Cerebellar cortex (tissue), 1 donor: Measurements from ENCODE around the gene FITM1.
A peak's percentile ranks its signal among the peaks of the same experiment; 100 is the strongest.

ENCODE experiments used
- DNase-seq: peaks from one replicate; pipeline ENCODE4 v3.0.0-alpha.2; 2015; ENCODE audit warnings: low spot score

The FITM1 gene, protein sequence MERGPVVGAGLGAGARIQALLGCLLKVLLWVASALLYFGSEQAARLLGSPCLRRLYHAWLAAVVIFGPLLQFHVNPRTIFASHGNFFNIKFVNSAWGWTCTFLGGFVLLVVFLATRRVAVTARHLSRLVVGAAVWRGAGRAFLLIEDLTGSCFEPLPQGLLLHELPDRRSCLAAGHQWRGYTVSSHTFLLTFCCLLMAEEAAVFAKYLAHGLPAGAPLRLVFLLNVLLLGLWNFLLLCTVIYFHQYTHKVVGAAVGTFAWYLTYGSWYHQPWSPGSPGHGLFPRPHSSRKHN

GRCh38 chr14:24130380-24130716, at the start of gene FITM1:
Gene FITM1 (plus strand): TSS chr14:24130659. CDS start chr14:24131564, 905 bp downstream.
- no peak for DNase-seq

GRCh38 chr14:24080888-24081738, 49.3 kb upstream of the FITM1 start:
- peak; percentile 80 for DNase-seq

- peak; percentile 24 for DNase-seq
These were observed 48.7 kb upstream of the FITM1 start for GRCh38 chr14:24081739-24082211.

- no peak for DNase-seq
These were observed 47.9 kb upstream of the FITM1 start for GRCh38 chr14:24082411-24083080.

GRCh38 chr14:24083462-24083861, 47.0 kb upstream of the FITM1 start:
- DNase-seq: no peak

GRCh38 chr14:24084440-24084839, 46.0 kb upstream of the FITM1 start:
- no peak for DNase-seq

GRCh38 chr14:24085215-24085614, 45.2 kb upstream of the FITM1 start:
- no peak for DNase-seq

DNA sequence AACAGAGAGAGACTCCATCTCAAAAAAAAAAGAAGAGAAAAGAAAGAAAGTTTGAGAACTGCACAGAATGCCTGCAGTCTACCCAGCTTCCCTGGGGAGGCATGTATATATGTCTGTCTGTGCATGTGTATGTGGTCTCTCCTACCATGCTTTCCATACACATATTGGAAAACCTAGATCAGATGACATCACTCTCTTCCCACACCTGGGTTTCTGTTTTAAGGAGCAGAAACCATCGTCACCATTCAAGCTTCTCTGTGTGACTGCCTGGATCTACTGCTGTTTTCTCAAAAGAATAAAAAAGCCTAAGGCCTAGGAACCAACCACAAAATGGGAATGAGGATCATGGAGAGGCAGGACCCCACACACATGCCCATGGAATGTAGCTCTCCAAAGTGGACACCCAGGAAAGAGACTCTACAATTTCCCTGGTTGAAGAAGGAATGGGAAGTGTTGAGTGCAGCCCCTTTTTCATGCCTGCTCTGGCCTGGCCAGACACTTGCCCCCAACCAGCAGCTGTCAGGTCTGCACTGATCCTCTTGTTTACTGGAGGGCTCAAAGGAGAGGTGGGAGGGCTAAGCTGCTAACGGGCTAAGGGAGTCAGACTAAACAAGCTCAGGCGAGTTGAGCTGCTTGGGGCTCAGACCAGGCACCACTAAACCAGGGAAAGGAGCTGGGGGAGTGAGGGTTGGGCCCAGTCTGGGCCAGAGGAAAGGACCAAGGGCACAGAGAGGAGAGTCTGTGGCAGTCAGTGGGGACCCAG, 44.1 kb upstream of the FITM1 start:
- DNase-seq: no peak

DNA sequence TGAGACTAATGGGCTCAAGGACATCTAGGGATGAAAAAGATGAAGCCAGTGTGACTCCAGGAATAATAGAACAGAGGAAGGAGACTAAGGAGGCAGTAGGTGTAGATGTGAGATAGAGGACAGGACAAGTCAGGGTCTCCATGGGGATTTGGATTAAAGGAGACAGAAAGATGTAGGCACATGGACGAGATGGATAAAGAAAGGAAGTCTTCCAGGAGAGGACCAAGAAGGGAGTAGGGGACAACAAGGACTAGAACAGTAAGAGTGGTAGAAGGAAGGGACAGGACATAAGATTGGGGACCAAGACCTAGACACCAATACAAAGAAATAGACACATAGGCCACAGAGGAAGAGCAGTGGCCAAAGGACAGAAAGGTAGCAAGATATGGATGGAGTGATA, 43.5 kb upstream of the FITM1 start:
- DNase-seq: no peak

GRCh38 chr14:24088095-24088494, 42.4 kb upstream of the FITM1 start:
- DNase-seq: no peak

DNA sequence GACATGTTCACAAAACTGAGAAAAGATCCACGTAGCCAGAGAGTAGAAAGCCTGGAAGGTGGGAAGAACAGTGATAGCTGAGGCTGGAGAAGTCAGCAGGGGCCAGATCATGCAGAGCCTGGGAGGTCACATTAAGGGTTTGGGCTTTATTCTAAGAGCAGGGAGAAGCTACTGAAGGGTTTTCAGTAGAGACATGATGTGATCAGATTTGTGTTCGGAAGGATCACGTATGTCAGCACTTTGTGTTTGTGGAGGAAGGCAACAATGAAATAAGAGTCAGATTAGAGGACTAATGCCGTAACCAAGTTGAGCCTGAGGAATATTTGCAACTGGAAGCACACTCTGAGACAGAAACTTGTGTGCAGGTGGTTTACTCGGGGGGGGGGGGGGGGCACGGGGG, 40.6 kb upstream of the FITM1 start:
- DNase-seq: no peak

- no peak for DNase-seq
These were observed 38.4 kb upstream of the FITM1 start for GRCh38 chr14:24092110-24092504.

DNA sequence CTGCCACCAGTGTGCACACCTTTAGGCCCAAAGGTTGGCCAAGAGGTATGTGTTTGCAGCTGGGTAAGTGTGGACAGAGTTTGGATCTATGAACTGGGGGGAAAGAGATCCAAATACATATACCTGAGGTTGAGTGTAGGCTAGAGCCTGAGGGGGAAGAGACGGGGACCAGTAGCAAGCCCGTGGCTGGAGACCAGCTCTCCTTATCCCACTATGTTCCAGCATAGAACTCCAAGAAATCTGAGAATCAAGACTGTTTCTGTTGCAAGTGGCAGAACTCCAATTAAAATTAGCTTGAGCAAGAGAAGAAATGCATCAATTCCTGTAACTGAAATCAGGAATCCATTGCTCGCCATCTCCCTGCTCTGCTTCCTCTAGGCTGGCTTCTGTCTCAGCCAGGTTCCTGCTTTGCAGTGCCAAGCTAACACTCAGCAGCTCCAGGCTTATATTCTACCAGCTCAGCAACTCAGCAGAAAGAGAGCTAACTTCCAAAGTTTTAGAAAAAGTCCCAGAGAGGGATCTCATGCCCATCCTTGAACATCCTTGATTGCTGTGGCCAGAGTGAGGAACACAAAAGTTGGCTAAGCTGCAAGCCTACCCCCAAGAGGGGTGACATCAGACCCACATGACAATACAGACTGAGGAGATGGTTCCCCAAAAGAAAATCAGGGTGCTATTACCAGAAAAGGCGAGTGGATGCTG, 37.8 kb upstream of the FITM1 start:
- DNase-seq: no peak

- no peak for DNase-seq
These were observed 37.1 kb upstream of the FITM1 start for GRCh38 chr14:24093207-24093900.

DNA sequence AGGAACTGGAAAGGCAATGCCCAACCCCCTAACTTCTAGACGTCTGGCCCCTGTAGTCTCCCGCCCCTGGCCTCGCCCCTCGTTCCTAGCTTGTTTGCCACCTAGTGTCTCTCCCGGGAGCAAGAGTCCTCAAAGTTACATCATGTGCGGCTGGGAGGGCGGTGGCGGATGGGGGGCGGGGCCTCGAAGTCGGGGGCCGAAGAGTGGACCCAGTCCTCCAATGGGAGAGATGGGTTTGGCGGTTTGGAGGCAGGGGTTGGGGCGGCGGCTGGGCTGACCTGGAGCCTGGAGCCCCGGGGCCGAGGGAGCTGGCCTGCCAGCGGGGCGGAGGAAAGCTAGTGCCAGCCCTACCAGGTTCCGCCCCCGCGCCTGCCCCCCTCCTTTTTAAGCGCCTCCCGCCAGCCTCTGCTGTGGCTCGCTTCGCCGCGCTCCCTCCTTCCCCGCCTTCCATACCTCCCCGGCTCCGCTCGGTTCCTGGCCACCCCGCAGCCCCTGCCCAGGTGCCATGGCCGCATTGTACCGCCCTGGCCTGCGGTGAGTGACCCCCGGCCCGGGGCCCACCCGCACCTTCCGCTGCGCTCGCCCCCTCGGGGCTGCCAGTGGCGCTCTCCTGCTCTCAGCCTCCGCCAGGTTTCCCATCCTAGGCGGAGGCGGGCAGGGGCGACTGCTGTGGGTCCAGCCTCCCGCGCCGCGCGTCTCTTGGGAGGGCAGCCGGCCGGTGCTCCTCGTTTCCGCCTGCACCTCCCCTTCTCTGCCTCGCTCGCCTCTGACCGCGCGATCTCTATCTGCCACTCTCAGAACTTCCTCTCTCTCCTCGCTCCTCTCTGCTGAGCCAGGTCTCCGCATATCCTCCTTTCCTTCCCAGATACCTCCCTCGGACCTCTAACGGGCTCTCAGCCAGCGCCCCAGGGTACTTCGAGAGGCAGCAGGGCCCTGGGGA, 36.3 kb upstream of the FITM1 start, which contains the start of gene PCK2:
TSS of gene PCK2 (plus strand) at position 411 of the 940 bp plus-strand sequence. CDS start at position 506, 95 bp downstream.
- peak; percentile 88 for DNase-seq

- no peak for DNase-seq
These were observed 35.6 kb upstream of the FITM1 start for GRCh38 chr14:24094841-24095270.

GRCh38 chr14:24095271-24096068, 35.0 kb upstream of the FITM1 start:
- peak; percentile 40 for DNase-seq

- no peak for DNase-seq
These were observed 33.8 kb upstream of the FITM1 start for GRCh38 chr14:24096545-24097181.
